Ureter (tissue), 1 donor: ENCODE data around the gene MAGI1. TPM values are rescaled to one million over a fixed set of nuclear protein-coding genes. Genes with fewer than 3 reads are reported as not detected.

Experiments
- DNase-seq: peaks from one replicate; pipeline ENCODE4 v3.0.0-alpha.2; 2020; ENCODE audit warnings: low spot score
- total RNA-seq: library from RNA; stranded (reverse); gene quantifications from one replicate; pipeline ENCODE4 v1.2.4, GENCODE V29; 2023
- donor health status: DM: yes; HTN: yes; CAD: no.

MAGI1 gene
- total RNA-seq, 1 donor from 2014 or later = 45.5 TPM

DNA sequence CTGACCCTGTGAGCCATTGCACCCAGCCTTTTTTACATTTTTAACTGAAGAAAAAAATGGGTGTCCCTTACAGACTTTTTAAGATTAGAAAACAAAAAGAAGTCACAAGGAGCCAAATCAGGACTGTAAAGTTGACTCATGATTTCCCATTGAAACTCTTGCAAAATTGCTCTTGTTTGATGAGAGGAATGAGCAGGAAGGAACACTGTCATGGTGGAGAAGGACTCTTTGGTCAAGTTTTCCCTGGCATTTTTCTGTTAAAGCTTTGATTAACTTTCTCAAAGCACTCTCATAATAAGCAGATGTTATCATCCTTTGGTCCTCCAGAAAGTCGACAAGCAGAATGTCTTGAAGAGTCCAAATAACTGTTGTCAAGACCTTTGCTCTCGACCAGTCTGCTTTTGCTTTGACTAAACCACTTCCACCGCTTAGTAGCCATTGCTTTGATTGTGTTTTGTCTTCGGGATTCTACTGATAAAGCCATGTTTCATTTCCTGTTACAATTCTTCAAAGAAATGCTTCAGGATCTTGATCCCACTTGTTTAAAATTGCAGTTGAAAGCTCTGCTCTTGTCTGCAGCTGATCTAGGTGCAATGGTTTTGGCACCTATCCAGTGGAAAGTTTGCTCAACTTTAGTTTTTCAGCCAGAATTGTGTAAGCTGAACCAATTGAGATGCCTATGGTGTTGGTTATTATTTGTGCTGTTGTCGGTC, 369.4 kb downstream of the MAGI1 start:
- no peak for DNase-seq

DNA sequence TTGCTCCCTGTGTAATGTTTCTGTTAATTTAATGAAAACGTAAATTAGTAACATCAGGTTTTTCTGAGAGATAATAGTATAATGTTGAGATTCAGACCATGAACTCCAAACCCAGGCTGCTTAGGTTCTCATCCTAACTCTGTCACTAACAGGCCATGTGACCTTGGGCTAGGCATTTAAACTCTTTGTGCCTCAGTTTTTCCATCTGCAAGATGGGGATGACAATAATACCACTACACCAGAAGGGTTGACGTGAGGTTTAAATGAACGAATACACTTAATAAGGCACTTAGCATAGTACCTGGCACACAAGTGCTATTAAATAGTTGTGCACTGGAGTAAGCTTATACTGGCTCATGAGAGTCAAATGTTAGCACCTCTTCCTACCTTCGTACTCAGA, 370.8 kb downstream of the MAGI1 start:
- DNase-seq = no peak

DNA sequence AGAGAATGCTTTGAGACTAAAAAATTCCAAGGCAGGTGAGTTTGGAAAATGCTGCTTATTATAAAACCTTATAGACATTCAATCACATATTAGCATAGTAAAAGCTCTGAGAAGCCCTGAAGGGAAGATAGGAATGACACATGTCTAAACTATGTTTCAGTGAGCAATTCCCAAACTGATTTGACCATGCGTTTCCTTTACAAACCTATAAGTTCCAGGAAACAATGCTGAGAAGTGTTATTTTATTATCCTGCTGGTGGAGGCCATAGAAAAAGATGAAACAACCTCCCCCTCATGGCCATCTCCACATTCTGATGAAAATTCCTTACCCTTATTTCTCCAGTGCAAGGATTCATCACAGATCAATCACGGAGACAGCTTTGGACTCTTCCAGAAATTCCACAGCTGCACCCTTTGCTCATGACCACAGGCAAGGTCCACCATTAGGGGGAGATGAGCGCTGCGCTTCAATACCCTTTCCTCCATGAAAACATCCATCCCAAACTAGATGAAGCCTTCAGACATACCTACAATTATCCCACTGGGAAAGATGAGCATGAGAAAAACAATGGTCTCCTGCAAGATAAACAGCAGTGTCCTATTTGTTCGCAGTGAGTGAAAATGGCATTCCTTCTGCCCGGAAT, 372.1 kb downstream of the MAGI1 start:
- DNase-seq = no peak

DNA sequence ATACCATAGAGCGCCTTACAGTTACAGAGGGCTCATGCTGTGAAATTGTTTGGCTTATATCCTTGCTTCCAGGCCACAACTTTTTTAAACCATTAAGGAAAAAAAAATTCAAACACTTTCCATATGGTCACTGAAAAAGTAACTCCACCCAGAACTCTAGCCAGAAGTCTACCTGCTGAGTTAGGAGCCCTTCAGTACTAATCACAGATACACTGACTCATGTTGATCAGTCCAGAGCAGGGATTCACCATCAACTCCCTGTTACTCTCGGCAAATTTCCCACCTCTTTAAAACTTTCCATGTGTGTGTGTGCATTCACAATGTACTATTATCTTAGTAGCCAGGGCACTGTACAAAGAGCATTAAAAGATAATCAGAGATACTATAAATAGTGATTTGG, 372.8 kb downstream of the MAGI1 start:
- DNase-seq = no peak

- no peak for DNase-seq
Measured at GRCh38 chr3:65664931-65665330, 373.8 kb downstream of the MAGI1 start.

- DNase-seq = no peak
Measured at GRCh38 chr3:65664446-65664845, 374.3 kb downstream of the MAGI1 start.

DNA sequence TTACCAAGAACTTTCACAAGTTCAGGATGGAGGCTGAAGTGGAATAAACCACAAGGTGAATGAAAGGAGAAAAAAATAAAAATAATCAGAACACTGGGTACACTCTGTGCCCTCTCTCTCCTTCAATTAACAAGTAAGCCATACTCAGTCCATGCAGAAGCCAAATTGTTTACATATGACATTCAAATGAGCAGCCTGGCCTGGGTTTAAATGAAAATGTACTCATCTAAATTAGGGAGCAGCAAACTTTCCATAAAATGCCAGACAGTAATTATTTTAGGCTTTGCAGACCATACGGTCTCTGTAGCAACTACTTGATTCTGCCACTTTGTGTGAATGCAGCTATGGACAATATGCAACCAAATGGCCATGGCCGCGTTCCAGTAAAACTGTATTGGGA, 376.6 kb downstream of the MAGI1 start:
- DNase-seq = no peak

DNA sequence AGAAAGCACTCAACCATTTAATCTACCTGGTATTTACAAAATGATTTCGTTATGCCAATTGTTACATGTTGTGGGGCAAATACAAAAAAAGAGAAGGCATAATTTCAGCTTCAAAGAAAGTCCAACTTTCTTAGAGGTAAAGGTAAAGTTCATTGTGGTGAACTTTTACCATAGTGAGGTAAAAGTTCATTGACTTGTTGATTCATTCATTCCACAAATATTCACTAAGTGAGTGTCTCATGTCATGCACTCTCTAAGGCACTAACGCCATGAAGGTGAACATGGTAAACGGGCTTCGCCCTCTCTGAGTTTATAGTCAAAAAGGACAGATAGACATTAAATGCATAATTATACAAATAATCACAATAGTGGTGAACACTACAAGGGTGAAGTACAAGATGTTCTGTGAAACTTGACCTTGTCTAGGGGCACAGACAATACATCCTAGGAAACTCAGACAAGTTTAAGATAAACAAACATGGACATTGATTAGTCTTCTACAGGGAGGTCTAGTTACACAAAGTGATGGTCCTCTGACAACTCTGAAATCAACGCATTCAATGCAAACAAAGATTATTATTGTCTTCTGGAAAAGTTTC, 378.6 kb downstream of the MAGI1 start:
- DNase-seq = no peak

GRCh38 chr3:65659396-65659795, 379.3 kb downstream of the MAGI1 start:
- DNase-seq = no peak

DNA sequence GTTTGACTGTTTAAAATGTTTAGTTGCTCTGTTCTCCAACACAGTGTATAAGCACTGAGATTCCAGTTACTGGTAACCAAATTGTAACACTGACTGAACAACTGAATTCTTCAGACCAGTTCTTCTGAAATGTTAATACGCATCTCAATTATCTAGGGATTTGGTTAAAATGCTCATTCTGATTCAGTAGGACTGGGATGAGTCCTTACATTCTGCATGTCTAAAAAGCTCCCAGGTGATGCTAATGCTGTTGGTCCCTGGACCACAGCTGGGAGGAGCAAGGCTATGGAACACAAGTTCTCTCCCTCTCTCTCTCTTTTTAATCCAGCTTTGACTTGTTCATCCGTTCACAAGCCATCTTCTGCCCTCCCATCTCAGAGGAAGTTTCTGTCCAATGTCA, 380.3 kb downstream of the MAGI1 start:
- no peak for DNase-seq

DNA sequence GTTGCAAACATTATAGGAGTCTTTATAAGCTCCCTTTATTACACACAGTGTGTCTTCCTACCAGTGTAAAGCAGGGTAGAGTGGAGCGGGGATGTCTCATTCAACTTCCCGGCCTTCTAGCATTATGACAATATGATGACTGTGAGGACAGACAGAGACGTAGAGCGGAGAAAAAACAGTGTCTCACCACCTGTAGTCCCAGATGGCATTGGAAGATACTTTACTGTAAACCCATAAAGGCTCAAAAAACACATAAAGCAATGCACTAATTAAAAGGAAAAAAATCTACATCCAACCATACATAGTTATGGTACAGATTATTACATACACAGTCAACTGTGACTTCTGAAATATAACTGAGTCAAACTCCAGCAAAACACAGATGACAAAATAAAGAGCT, 383.7 kb downstream of the MAGI1 start:
- DNase-seq = no peak

DNA sequence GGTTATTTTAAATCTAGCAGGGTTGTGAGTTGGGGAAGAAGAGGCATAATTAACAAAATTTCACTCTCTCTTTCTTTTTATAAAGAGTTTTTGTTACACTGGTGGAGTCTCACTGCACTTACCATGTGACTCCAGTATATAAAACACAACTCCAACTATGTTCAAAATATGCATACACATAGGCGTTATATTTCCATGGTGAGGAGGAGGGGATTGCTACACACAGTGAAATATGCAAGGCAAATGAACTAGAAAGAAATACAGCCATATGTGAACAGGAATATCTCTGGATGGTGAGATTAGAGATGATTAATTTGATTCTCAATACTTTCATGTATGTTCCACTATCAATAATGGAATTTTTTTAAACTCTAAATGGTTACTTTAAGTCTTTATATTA, 385.0 kb downstream of the MAGI1 start:
- DNase-seq = no peak

DNA sequence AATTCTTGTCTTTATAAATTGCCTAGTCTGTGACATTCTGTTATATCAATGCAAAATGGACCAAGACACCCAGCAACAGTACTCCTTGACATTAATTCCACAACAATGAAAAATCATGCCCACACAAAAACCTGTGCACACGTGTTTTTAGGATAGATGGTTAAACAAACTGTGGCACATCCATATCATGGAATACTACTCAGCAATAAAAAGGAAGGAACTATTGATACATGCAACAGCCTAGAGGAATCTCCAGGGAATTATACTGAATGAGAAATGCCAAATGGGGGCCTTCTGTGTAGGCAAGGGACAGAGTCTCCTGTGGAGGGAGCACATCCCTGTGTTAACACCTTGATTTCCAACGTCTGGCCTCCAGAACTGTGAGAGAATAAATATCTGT, 388.5 kb downstream of the MAGI1 start:
- DNase-seq = no peak

GRCh38 chr3:65647369-65647768, 391.3 kb downstream of the MAGI1 start:
- DNase-seq = no peak

DNA sequence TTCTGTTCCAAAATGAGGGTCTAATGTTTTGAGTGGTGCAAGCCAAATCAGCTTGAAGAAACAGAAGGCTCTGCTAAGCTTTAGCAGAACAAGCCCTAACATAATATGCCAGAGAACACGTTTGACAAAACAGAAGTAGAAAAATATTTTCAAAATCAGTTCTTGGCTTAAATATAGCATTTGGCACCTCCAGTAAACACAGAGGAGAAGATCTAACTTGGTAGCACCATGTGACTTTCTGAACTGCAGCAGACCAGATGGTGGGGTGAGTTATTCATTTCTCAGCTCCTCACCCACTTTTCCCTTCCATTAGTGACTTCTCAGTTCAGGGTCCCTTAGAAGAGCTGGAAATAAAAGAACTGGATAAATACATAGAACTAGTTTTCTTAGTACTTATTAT, 395.8 kb downstream of the MAGI1 start:
- DNase-seq = no peak

DNA sequence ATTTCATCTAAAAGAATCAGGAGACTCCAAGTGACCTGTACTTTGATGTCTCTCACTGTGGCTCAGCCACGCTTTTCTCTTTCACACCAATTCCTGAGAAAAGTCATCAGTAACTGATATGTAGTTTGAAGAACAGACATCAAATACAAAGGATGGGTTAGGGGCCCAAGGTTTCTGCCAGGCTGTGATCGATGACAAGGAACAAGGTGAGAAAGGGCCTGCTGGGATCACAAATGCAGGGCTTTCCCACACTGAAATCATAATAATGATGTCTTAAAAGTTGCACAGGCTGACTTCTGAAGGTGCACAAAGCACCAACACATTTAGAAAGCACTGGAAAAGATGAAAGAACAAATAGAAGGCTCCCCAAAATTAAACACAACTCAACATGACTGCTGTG, 396.9 kb downstream of the MAGI1 start:
- DNase-seq = no peak

- no peak for DNase-seq
Measured at GRCh38 chr3:65641045-65641444, 397.7 kb downstream of the MAGI1 start.

DNA sequence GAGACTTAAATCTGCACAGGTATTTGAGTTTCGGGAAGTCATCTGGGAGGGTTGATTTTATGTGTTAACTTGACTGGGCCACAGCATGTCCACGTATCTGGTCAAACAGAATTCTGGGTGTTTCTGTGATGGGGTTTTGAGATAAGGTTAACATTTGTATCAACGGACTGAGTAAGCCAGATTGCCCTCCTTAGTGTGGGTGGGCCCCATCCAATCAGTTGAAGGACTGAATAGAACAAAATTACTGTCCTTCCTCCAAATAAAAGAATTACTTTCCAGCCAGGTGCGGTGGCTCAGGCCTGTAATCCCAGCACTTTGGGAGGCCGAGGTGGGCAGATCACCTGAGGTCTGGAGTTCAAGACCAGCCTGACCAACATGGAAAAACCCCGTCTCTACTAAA, 399.3 kb downstream of the MAGI1 start:
- DNase-seq = no peak

DNA sequence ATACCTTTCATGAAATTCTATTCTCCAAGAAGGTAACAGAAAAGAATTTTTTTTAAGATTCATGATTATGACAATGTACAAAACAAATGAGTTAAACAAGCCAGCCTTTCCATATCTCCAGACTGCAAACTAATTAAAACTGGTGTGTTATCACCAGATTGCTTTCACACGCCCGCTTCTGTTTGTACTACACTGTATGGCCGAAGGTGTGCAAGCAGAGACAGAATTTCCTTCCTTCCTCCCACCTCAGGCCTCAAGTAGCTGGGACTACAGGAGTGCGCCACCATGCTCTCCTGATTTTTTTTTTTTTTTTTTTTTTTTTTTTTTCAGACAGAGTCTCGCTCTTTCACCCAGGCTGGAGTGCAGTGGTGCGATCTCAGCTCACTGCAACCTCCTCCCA, 400.4 kb downstream of the MAGI1 start:
- DNase-seq = no peak

- no peak for DNase-seq
Measured at GRCh38 chr3:65636326-65636725, 402.4 kb downstream of the MAGI1 start.

DNA sequence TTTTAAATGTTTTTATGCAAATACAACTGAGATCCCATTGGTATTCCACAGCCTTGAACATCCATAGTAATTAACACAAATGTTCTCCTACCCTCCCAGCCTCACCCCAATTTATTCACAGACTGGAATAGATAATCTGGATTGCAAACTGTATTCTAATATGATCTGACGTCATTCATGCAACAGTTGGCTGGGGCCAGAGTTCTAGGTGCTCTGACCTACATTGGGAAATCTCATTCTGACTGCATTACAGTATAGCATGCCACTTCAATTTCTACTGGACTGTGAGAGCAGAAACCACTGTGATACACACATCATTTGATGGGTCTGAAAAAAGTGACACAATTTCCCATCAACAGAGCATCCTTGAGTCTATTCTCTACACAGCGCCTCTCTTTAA, 403.1 kb downstream of the MAGI1 start:
- DNase-seq = no peak

DNA sequence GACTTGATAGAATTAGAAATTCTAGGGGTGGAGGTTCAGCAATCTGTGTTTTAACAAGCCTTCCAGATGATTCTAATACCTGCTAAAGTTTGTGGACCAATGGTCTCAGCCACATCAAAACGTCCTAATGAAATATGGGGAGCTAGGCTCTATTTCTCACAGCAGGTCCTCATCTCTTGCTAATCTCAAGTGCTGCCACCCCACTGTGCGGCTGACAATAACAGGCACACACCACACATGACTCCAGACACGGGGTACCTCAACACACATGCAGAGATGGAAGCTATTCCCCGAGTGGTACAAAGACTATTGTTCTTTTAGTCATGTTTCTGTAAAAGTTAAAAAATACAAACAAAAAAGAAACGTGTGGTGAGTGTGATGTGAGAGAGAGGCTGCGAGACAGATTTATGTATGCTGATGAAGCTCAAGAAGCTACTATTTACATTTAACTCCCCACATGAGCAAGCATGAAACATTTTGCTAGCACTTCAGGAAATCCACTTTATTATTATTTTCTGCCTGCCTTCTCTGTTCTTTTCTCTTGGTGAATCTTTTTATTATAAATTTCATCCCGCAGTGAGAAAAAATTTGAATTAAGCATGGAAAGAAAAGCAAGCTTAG, 405.6 kb downstream of the MAGI1 start:
- DNase-seq = no peak

DNA sequence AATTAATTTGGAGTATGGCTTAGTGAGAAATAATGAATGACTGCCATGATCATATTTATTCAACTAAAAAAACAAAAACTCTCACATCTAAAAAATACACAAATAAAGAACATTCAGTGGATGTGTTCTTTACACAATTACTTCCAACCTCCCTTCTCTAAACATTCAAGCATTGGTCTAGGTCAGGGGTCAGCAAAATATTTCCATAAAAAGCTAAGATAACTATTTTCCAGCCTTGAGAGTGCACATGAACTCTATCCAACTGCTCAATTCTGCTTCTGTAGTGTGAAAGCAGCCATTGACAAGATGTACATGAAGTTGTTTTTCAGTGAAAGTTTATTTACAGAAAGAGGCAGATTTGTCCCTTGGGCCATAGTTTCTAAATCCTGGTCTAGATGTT, 406.3 kb downstream of the MAGI1 start:
- DNase-seq = no peak
